ENCODE measurements around the gene TAOK3. TPM values are rescaled to one million over a fixed set of nuclear protein-coding genes. Genes with fewer than 3 reads are reported as not detected.

Gene TAOK3
- total and polyA plus RNA-seq, 12 donors = 10.7 to 55.3 (median 29.8) TPM

GRCh38 chr12:118332511-118332910, 40.2 kb downstream of the TAOK3 start:
- no peak for DNase-seq
- peaks cover 0 to 33% of the 10 kb centered on the region in 2 donors for H3K4me1 ChIP-seq (replicated peaks in 1 of 2)
- no peaks in the 10 kb centered on the region for H3K36me3 ChIP-seq (replicated peaks in 1 of 2)
- intact Hi-C loops (cut with DNase I) = no loop called here
- TF ChIP-seq POLR2A (IDR thresholded peaks at IDR 0.05) = no peak
- TF ChIP-seq CTCF (IDR thresholded peaks at IDR 0.05) = no peak
- no peak overlapping the region for H3K27ac ChIP-seq
- H3K9me3 ChIP-seq (replicated peaks in 1 of 3) = no peaks in the 10 kb centered on the region
- no peaks in the 10 kb centered on the region for H3K27me3 ChIP-seq
- 68 to 84% (median 81%) methylated on average over 4 of the region's 4 CpGs for WGBS, 4 donors
- H3K4me3 ChIP-seq = no peak overlapping the region

- intact Hi-C loops (cut with DNase I) = no loop called here
- Histone ChIP-seq H3K36me3 (replicated peaks in 1 of 2) (no peaks in the 10 kb centered on the region), H3K4me1 (replicated peaks in 1 of 2) (peaks cover 0 to 36% of the 10 kb centered on the region in 2 donors), H3K4me3 (no peak overlapping the region), H3K27ac (peak overlapping the region in 2 of 5 donors; percentile 2 to 27), H3K9me3 (replicated peaks in 1 of 3) (no peaks in the 10 kb centered on the region), H3K27me3 (no peaks in the 10 kb centered on the region)
- no peak for TF ChIP-seq POLR2A (IDR thresholded peaks at IDR 0.05)
- no peak for TF ChIP-seq CTCF (IDR thresholded peaks at IDR 0.05)
- peak in 1 of 7 donors; percentile 19 for DNase-seq
- WGBS, 4 donors = 39 to 54% (median 44%) methylated on average over 3 of the region's 3 CpGs
These were observed 42.2 kb downstream of the TAOK3 start for GRCh38 chr12:118330421-118331018.

- Histone ChIP-seq H3K4me3 (no peak overlapping the region), H3K4me1 (replicated peaks in 1 of 2) (peaks cover 0 to 36% of the 10 kb centered on the region in 2 donors), H3K36me3 (replicated peaks in 1 of 2) (no peaks in the 10 kb centered on the region), H3K27ac (no peak overlapping the region), H3K27me3 (no peaks in the 10 kb centered on the region), H3K9me3 (replicated peaks in 1 of 3) (no peaks in the 10 kb centered on the region)
- intact Hi-C loops (cut with DNase I) = no loop called here
- DNase-seq = no peak
- 77 to 90% (median 85%) methylated on average over 3 of the region's 3 CpGs for WGBS, 4 donors
- TF ChIP-seq POLR2A (IDR thresholded peaks at IDR 0.05) = no peak
- no peak for TF ChIP-seq CTCF (IDR thresholded peaks at IDR 0.05)
These were observed 44.0 kb downstream of the TAOK3 start for GRCh38 chr12:118328486-118329330.

GRCh38 chr12:118327391-118327790, 45.3 kb downstream of the TAOK3 start:
- intact Hi-C loops (cut with DNase I) = no loop called here
- DNase-seq = no peak
- TF ChIP-seq CTCF (IDR thresholded peaks at IDR 0.05) (no peak), POLR2A (IDR thresholded peaks at IDR 0.05) (no peak)
- H3K36me3 ChIP-seq (replicated peaks in 1 of 2) = no peaks in the 10 kb centered on the region
- H3K27me3 ChIP-seq = no peaks in the 10 kb centered on the region
- no peak overlapping the region for H3K27ac ChIP-seq
- H3K9me3 ChIP-seq (replicated peaks in 1 of 3) = no peaks in the 10 kb centered on the region
- H3K4me3 ChIP-seq = no peak overlapping the region
- H3K4me1 ChIP-seq (replicated peaks in 1 of 2) = peaks cover 0 to 36% of the 10 kb centered on the region in 2 donors
